ENCODE data around the gene SLC39A1. TPM values are rescaled to one million over a fixed set of nuclear protein-coding genes. Genes with fewer than 3 reads are reported as not detected.

The SLC39A1 gene
- total RNA-seq, 4 donors from 2014 or later = 19.9 to 80.0 (median 47.1) TPM

- H3K36me3 ChIP-seq = peaks cover 0 to 23% (median 10%) of the 10 kb centered on the region in 4 donors
- in situ Hi-C loops (cut with MboI; ENCODE audit: low pct_ligation_motif_present in 1 of 4, low pct_unique_long_range_greater_than_20kb in 1 of 4, low sequenced_read_pairs in 3 of 4) = loop anchor here in 2 of 4 donors (25.0 kb wide), 1 partner anchor 133 kb away; no protein-coding TSS in a partner anchor
- WGBS, 2 donors (ENCODE audit: low coverage in 1 of 2) = 10 to 60% methylated on average over 3 to 12 of the region's 12 CpGs
- H3K4me1 ChIP-seq = peaks cover 0 to 15% (median 11%) of the 10 kb centered on the region in 4 donors
- no peaks in the 10 kb centered on the region for H3K27me3 ChIP-seq
- H3K27ac ChIP-seq = peak overlapping the region; percentile 97 to 99 (median 99)
- H3K9me3 ChIP-seq = no peaks in the 10 kb centered on the region
- no peak for TF ChIP-seq POLR2AphosphoS5 (IDR thresholded peaks at IDR 0.05)
- peak in 1 of 5 experiments; percentile 7 for TF ChIP-seq CTCF (IDR thresholded peaks at IDR 0.05)
- no peak for TF ChIP-seq EP300 (IDR thresholded peaks at IDR 0.05; ENCODE audit: low read depth)
- intact Hi-C loops (cut with DNase I; ENCODE audit: low total_unique reads) = no loop called here
- DNase-seq = peak; percentile 65
- peak overlapping the region; percentile 79 to 97 (median 92) for H3K4me3 ChIP-seq
These were observed 18.1 kb downstream of the SLC39A1 start for GRCh38 chr1:153945131-153945794.

GRCh38 chr1:153944827-153945117, 18.6 kb downstream of the SLC39A1 start:
- in situ Hi-C loops (cut with MboI; ENCODE audit: low pct_ligation_motif_present in 1 of 4, low pct_unique_long_range_greater_than_20kb in 1 of 4, low sequenced_read_pairs in 3 of 4) (loop anchor here in 2 of 4 donors (25.0 kb wide), 1 partner anchor 132 kb away; no protein-coding TSS in a partner anchor), intact Hi-C loops (cut with DNase I; ENCODE audit: low total_unique reads) (no loop called here)
- no peak for DNase-seq
- Histone ChIP-seq H3K27me3 (no peaks in the 10 kb centered on the region), H3K4me1 (peaks cover 0 to 15% (median 11%) of the 10 kb centered on the region in 4 donors), H3K9me3 (no peaks in the 10 kb centered on the region), H3K36me3 (peaks cover 0 to 18% (median 8%) of the 10 kb centered on the region in 4 donors), H3K27ac (peak overlapping the region; percentile 97 to 99 (median 99)), H3K4me3 (peak overlapping the region in 2 of 4 donors; percentile 91 to 97)
- WGBS, 2 donors (ENCODE audit: low coverage in 1 of 2) = 43 to 64% methylated on average over 2 to 3 of the region's 3 CpGs
- TF ChIP-seq CTCF (IDR thresholded peaks at IDR 0.05) = no peak
- no peak for TF ChIP-seq POLR2AphosphoS5 (IDR thresholded peaks at IDR 0.05)
- no peak for TF ChIP-seq POLR2A (IDR thresholded peaks at IDR 0.05)
- no peak for TF ChIP-seq EP300 (IDR thresholded peaks at IDR 0.05; ENCODE audit: low read depth)

DNA sequence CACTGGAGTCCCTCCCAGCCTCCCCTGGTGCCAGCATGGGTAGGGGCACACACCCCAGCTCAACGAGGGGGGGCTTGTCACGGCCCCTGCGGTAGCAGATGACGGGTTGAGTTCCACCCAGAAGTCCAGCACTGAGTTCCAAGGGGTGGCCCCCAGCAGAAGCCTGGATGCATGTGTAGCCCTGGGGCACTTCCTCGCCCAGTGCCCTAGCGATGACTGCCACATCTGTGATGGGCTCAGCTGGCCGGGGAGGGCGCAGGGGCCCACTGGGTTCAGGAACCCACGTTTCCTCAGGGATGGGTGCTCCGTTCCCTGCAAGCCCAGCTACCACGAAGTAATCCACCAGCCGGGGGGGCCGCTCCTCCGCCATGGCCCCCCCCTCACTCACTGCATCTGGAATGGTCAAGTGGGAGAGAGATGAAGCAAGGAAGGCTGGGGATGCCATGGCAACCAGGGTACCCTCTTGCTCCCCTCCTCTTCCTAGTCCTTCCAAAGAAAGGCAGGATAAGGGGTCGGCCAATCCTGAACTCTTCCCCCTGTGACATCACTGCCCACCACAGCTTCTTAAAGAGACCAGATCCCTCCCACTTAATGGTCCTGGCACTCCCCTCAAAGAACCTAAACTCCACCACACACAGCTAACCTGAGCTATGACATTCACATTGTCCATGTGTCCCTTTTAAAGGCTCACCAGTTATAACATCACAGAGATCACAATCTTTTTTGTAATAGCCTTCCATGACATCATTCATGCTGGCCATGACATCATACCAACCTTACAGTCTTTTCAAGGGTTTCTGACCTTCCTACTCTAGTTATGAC, 19.1 kb downstream of the SLC39A1 start:
- DNase-seq = no peak
- Histone ChIP-seq H3K27ac (peak overlapping the region; percentile 97 to 99 (median 99)), H3K36me3 (peaks cover 0 to 15% (median 6%) of the 10 kb centered on the region in 4 donors), H3K4me3 (peak overlapping the region in 1 of 4 donors; percentile 91), H3K9me3 (no peaks in the 10 kb centered on the region), H3K27me3 (no peaks in the 10 kb centered on the region), H3K4me1 (peaks cover 0 to 15% (median 11%) of the 10 kb centered on the region in 4 donors)
- TF ChIP-seq POLR2A (IDR thresholded peaks at IDR 0.05) (no peak), POLR2AphosphoS5 (IDR thresholded peaks at IDR 0.05) (no peak), EP300 (IDR thresholded peaks at IDR 0.05; ENCODE audit: low read depth) (no peak), CTCF (IDR thresholded peaks at IDR 0.05) (no peak)
- in situ Hi-C loops (cut with MboI; ENCODE audit: low pct_ligation_motif_present in 1 of 4, low pct_unique_long_range_greater_than_20kb in 1 of 4, low sequenced_read_pairs in 3 of 4) = loop anchor here in 2 of 4 donors (25.0 kb wide), 1 partner anchor 132 kb away; no protein-coding TSS in a partner anchor
- WGBS, 2 donors (ENCODE audit: low coverage in 1 of 2) = 85% methylated on average over 15 of the region's 15 CpGs; no CpG with 5 or more reads in 1 of the 2 donors
- intact Hi-C loops (cut with DNase I; ENCODE audit: low total_unique reads) = no loop called here

Data from transverse colon (tissue), 4 donors.